Neural cell (in vitro differentiated cells): ENCODE measurements around the gene TM7SF2.

Experiments used
- EZH2 ChIP-seq: fragments of 200-600, 300-800 bp; shearing (Covaris generic), sonication (generic); IDR thresholded peaks from 2 replicates; pipeline ENCODE4 v1.6.1; 2014; ENCODE audit warnings: antibody characterized with exemption, low read length, borderline replicate concordance, mild to moderate bottlenecking; ENCODE audit not compliant: insufficient read depth, poor library complexity, severe bottlenecking
- MXI1 ChIP-seq: fragments of 450-650 bp; conservative IDR thresholded peaks from 2 replicates; pipeline ENCODE4 v1.6.1; 2014; ENCODE audit warnings: antibody characterized with exemption, mild to moderate bottlenecking; ENCODE audit not compliant: poor library complexity, severe bottlenecking
- POLR2AphosphoS5 ChIP-seq: IDR thresholded peaks from 2 replicates; pipeline ENCODE4 v1.6.1; 2012
- RAD21 ChIP-seq: fragments of 450-650 bp; conservative IDR thresholded peaks from 2 replicates; pipeline ENCODE4 v1.6.1; 2014; ENCODE audit warnings: antibody characterized with exemption, mild to moderate bottlenecking, moderate library complexity
- SMC3 ChIP-seq: fragments of 450-650 bp; conservative IDR thresholded peaks from 2 replicates; pipeline ENCODE4 v1.6.1; 2014; ENCODE audit warnings: antibody characterized with exemption, mild to moderate bottlenecking, moderate library complexity; ENCODE audit not compliant: poor library complexity
- TAF1 ChIP-seq: IDR thresholded peaks from 2 replicates; pipeline ENCODE4 v1.6.1; 2012; ENCODE audit warnings: low read depth
- TF ChIP-seq, protein P1 (sequence below): fragments of 450-650 bp; IDR thresholded peaks from 2 replicates; pipeline ENCODE4 v1.5.1; 2014; ENCODE audit warnings: antibody characterized with exemption, mild to moderate bottlenecking, moderate library complexity; ENCODE audit not compliant: poor library complexity, severe bottlenecking
- TF ChIP-seq, protein P2 (sequence below): IDR thresholded peaks from 2 replicates; pipeline ENCODE4 v1.6.1; 2012; ENCODE audit warnings: borderline replicate concordance

DNA sequence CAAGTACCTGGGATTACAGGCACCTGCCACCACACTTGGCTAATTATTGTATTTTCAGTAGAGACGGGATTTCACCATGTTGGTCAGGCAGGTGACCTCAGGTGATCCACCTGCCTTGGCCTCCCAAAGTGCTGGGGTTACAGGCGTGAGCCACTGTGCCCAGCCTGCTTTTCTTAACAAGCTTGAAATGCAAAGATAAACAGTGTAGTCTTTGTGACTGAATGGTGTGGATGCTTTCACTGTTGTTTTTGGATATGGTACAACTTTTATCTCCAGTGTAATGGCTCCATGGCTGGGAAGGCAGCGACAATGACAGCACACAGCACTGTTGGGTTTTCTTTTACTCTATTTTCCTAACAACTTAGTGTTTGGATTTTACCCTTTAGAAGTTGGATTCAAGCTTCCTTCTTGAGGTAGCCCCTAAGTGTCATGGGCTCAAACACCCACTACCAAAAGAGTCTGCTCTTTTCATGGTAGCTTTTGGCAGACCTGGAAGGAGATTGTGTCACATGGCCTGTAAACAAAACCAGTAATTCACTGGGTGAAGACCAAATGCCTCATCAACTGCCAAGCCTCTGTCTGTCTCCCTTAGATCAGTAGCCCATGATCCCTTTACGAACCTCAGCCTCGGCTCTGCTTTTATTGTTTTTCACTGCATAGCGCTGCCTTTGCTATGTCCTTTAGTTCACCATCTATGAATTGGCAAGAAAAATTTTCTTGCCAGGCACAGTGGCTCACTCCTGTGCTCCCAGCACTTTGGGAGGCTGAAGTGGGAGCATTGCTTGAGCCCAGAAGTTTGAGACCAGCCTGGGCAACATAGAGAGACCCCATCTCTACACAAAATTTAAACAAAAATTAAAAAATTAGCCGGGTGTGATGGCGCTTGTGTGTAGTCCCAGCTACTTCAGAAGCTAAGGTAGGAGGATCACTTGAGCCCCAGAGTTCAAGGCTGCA is 9.3 kb upstream of the TM7SF2 start:
- TF ChIP-seq, protein P1, sequence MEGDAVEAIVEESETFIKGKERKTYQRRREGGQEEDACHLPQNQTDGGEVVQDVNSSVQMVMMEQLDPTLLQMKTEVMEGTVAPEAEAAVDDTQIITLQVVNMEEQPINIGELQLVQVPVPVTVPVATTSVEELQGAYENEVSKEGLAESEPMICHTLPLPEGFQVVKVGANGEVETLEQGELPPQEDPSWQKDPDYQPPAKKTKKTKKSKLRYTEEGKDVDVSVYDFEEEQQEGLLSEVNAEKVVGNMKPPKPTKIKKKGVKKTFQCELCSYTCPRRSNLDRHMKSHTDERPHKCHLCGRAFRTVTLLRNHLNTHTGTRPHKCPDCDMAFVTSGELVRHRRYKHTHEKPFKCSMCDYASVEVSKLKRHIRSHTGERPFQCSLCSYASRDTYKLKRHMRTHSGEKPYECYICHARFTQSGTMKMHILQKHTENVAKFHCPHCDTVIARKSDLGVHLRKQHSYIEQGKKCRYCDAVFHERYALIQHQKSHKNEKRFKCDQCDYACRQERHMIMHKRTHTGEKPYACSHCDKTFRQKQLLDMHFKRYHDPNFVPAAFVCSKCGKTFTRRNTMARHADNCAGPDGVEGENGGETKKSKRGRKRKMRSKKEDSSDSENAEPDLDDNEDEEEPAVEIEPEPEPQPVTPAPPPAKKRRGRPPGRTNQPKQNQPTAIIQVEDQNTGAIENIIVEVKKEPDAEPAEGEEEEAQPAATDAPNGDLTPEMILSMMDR, result no peak
- TF ChIP-seq POLR2AphosphoS5 (no peak), EZH2 (no peak), SMC3 (no peak), MXI1 (no peak), RAD21 (no peak), TAF1 (no peak)
- TF ChIP-seq, protein P2, sequence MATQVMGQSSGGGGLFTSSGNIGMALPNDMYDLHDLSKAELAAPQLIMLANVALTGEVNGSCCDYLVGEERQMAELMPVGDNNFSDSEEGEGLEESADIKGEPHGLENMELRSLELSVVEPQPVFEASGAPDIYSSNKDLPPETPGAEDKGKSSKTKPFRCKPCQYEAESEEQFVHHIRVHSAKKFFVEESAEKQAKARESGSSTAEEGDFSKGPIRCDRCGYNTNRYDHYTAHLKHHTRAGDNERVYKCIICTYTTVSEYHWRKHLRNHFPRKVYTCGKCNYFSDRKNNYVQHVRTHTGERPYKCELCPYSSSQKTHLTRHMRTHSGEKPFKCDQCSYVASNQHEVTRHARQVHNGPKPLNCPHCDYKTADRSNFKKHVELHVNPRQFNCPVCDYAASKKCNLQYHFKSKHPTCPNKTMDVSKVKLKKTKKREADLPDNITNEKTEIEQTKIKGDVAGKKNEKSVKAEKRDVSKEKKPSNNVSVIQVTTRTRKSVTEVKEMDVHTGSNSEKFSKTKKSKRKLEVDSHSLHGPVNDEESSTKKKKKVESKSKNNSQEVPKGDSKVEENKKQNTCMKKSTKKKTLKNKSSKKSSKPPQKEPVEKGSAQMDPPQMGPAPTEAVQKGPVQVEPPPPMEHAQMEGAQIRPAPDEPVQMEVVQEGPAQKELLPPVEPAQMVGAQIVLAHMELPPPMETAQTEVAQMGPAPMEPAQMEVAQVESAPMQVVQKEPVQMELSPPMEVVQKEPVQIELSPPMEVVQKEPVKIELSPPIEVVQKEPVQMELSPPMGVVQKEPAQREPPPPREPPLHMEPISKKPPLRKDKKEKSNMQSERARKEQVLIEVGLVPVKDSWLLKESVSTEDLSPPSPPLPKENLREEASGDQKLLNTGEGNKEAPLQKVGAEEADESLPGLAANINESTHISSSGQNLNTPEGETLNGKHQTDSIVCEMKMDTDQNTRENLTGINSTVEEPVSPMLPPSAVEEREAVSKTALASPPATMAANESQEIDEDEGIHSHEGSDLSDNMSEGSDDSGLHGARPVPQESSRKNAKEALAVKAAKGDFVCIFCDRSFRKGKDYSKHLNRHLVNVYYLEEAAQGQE, result no peak
